NCI-H526 treated with DMSO at 0.1 percent for 48 hours (cell line): ENCODE results near the gene SPATA17.

Experiments used
- DNase-seq: peaks from one replicate; lab custom pipeline; 2025; lab: John Stamatoyannopoulos, UW

SPATA17 gene

DNA sequence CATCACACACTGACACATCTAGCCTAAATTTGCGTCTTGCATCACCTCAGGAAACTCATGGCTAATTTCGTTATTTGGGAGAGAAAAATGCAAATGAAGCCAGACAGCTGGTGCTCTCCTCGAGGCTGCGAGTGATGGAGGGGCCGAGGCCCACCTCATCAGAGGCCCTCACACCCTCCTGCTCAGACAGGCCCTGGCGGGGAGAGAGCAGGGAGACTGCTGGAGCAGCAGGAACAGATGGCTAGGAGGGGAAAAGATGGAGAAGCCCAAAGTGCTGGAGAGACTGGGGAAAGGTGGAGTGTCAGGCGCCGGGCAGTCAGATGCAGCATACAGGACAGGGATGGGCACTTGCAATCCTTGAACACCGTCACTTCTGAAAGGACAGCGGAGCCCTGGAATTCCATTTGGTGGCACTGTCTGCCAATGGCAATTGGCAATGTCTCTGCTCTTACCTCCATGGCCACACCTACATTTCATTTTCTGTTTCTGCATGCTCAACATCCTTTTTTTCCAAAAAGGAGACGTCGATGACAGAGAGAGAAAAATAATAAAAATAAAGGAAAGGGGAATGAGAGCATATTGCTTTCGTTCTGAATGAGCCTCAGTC is 286.2 kb downstream of the SPATA17 start:
- DNase-seq, result no peak

DNA sequence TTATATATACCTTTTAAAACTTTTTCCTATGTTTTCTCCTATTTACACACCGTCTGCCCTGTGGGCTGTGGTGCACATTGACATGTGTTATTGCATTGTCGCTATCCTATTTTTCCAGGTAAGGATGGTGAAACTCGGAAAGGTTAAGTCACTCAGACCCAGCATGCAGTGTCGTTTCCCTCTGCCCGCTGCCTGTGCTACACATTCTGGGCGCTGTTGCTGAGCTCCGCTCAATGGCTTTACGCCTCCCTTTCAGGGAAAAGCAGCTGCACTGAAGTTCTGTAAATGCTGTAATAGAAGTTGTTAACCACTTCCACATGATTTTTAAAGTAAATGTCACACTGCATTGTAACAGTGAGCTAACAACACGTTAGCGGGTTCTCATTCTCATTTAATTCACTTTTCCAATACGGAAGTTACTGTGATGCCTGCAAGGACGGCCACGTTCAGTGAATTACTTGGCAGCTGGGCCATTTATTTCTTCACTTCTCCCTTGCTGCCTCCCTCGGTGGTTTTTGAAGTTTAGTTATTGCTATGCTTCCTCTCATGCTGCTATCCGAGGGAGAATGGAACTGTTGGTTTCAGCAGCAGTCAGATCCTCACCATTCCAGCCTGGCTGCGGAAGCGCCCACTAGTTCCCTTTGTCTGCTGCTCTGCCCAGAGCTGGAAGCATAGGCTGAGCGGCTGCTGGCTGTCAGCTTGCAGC is 288.7 kb downstream of the SPATA17 start:
- DNase-seq, result no peak
